Measurements from ENCODE around the gene ANAPC7. TPM values are rescaled to one million over a fixed set of nuclear protein-coding genes. Genes with fewer than 3 reads are reported as not detected.
"Not testable (repeated sequence)": the region's sequence is repeated elsewhere in the genome, so short reads cannot be mapped to it uniquely, and the experiment has no call there.

Gene ANAPC7
- total RNA-seq, 1 experiment from 2014 or later = 62.4 TPM

- H3K4me3 ChIP-seq; H3K36me3 ChIP-seq; DNase-seq (ENCODE audit: low read depth in 1 of 2, low spot score in 2 of 2); H3K9me3 ChIP-seq (replicated peaks); H3K27ac ChIP-seq; H3K27me3 ChIP-seq (replicated peaks); H3K4me1 ChIP-seq (replicated peaks): not testable (repeated sequence)
These were observed 6.6 kb upstream of the ANAPC7 start for GRCh38 chr12:110410086-110410485.

GRCh38 chr12:110405126-110405662, 1.7 kb upstream of the ANAPC7 start:
- peaks cover 24% of the 10 kb centered on the region for H3K36me3 ChIP-seq

GRCh38 chr12:110403976-110404682, 621 bp upstream of the ANAPC7 start:
- no peaks in the 10 kb centered on the region for H3K27me3 ChIP-seq (replicated peaks)
- peak overlapping the region; percentile 72 for H3K4me3 ChIP-seq
- H3K9me3 ChIP-seq (replicated peaks) = no peaks in the 10 kb centered on the region
- DNase-seq (ENCODE audit: low read depth in 1 of 2, low spot score in 2 of 2) = peak in 1 of 2 experiments; percentile 68
- H3K27ac ChIP-seq = peak overlapping the region; percentile 99
- H3K4me1 ChIP-seq (replicated peaks) = peaks cover 18% of the 10 kb centered on the region
- peaks cover 33% of the 10 kb centered on the region for H3K36me3 ChIP-seq

More at GRCh38 chr12:110405126-110405662, 1.7 kb upstream of the ANAPC7 start:
- not testable (repeated sequence) for H3K4me3 ChIP-seq; H3K9me3 ChIP-seq (replicated peaks); H3K27ac ChIP-seq; DNase-seq (ENCODE audit: low read depth in 1 of 2, low spot score in 2 of 2); H3K27me3 ChIP-seq (replicated peaks)
- peaks cover 18% of the 10 kb centered on the region for H3K4me1 ChIP-seq (replicated peaks)

- Histone ChIP-seq H3K27ac (no peak overlapping the region), H3K4me3 (no peak overlapping the region), H3K4me1 (replicated peaks) (peaks cover 11% of the 10 kb centered on the region), H3K36me3 (peaks cover 91% of the 10 kb centered on the region), H3K27me3 (replicated peaks) (no peaks in the 10 kb centered on the region), H3K9me3 (replicated peaks) (no peaks in the 10 kb centered on the region)
- no peak for DNase-seq (ENCODE audit: low read depth in 1 of 2, low spot score in 2 of 2)
These were observed 20.8 kb downstream of the ANAPC7 start for GRCh38 chr12:110382683-110383082.

GRCh38 chr12:110379631-110380030, 23.9 kb downstream of the ANAPC7 start:
- H3K27me3 ChIP-seq (replicated peaks) = no peaks in the 10 kb centered on the region
- peaks cover 89% of the 10 kb centered on the region for H3K36me3 ChIP-seq
- DNase-seq (ENCODE audit: low read depth in 1 of 2, low spot score in 2 of 2) = no peak
- no peak overlapping the region for H3K27ac ChIP-seq
- H3K4me1 ChIP-seq (replicated peaks) = peaks cover 7% of the 10 kb centered on the region
- no peak overlapping the region for H3K4me3 ChIP-seq
- H3K9me3 ChIP-seq (replicated peaks) = no peaks in the 10 kb centered on the region

- peaks cover 89% of the 10 kb centered on the region for H3K36me3 ChIP-seq
- H3K4me3 ChIP-seq = no peak overlapping the region
- no peak for DNase-seq (ENCODE audit: low read depth in 1 of 2, low spot score in 2 of 2)
- H3K27ac ChIP-seq = no peak overlapping the region
- H3K9me3 ChIP-seq (replicated peaks) = no peaks in the 10 kb centered on the region
- H3K27me3 ChIP-seq (replicated peaks) = no peaks in the 10 kb centered on the region
- peaks cover 3% of the 10 kb centered on the region for H3K4me1 ChIP-seq (replicated peaks)
These were observed 24.3 kb downstream of the ANAPC7 start for GRCh38 chr12:110379197-110379596.

- H3K4me1 ChIP-seq (replicated peaks); H3K9me3 ChIP-seq (replicated peaks); H3K27ac ChIP-seq; DNase-seq (ENCODE audit: low read depth in 1 of 2, low spot score in 2 of 2); H3K27me3 ChIP-seq (replicated peaks); H3K4me3 ChIP-seq: not testable (repeated sequence)
- peaks cover 91% of the 10 kb centered on the region for H3K36me3 ChIP-seq
These were observed 25.2 kb downstream of the ANAPC7 start for GRCh38 chr12:110378131-110378790.

GRCh38 chr12:110373962-110374611, 29.4 kb downstream of the ANAPC7 start:
- H3K9me3 ChIP-seq (replicated peaks) = no peaks in the 10 kb centered on the region

GRCh38 chr12:110373425-110373824, 30.1 kb downstream of the ANAPC7 start:
- Histone ChIP-seq H3K4me3 (no peak overlapping the region), H3K36me3 (peaks cover 80% of the 10 kb centered on the region), H3K9me3 (replicated peaks) (no peaks in the 10 kb centered on the region), H3K4me1 (replicated peaks) (no peaks in the 10 kb centered on the region), H3K27ac (no peak overlapping the region), H3K27me3 (replicated peaks) (no peaks in the 10 kb centered on the region)
- DNase-seq (ENCODE audit: low read depth in 1 of 2, low spot score in 2 of 2) = no peak

More at GRCh38 chr12:110373962-110374611, 29.4 kb downstream of the ANAPC7 start:
- H3K4me3 ChIP-seq = no peak overlapping the region
- no peak overlapping the region for H3K27ac ChIP-seq
- no peaks in the 10 kb centered on the region for H3K4me1 ChIP-seq (replicated peaks)
- no peaks in the 10 kb centered on the region for H3K27me3 ChIP-seq (replicated peaks)
- peaks cover 87% of the 10 kb centered on the region for H3K36me3 ChIP-seq
- no peak for DNase-seq (ENCODE audit: low read depth in 1 of 2, low spot score in 2 of 2)

GRCh38 chr12:110373025-110373424, 30.5 kb downstream of the ANAPC7 start:
- DNase-seq (ENCODE audit: low read depth in 1 of 2, low spot score in 2 of 2) = no peak
- Histone ChIP-seq H3K9me3 (replicated peaks) (no peaks in the 10 kb centered on the region), H3K4me1 (replicated peaks) (no peaks in the 10 kb centered on the region), H3K36me3 (peaks cover 76% of the 10 kb centered on the region), H3K27me3 (replicated peaks) (no peaks in the 10 kb centered on the region), H3K27ac (no peak overlapping the region), H3K4me3 (no peak overlapping the region)

- H3K4me1 ChIP-seq (replicated peaks) = peaks cover 7% of the 10 kb centered on the region
- no peak overlapping the region for H3K4me3 ChIP-seq
- H3K36me3 ChIP-seq = peaks cover 66% of the 10 kb centered on the region
- no peaks in the 10 kb centered on the region for H3K9me3 ChIP-seq (replicated peaks)
- H3K27me3 ChIP-seq (replicated peaks) = no peaks in the 10 kb centered on the region
- no peak for DNase-seq (ENCODE audit: low read depth in 1 of 2, low spot score in 2 of 2)
- H3K27ac ChIP-seq = no peak overlapping the region
These were observed 31.5 kb downstream of the ANAPC7 start for GRCh38 chr12:110372056-110372425.

GRCh38 chr12:110371408-110372055, 32.0 kb downstream of the ANAPC7 start:
- H3K27ac ChIP-seq = no peak overlapping the region
- DNase-seq (ENCODE audit: low read depth in 1 of 2, low spot score in 2 of 2) = no peak
- H3K4me3 ChIP-seq = no peak overlapping the region
- H3K4me1 ChIP-seq (replicated peaks) = peaks cover 12% of the 10 kb centered on the region
- H3K36me3 ChIP-seq = peaks cover 65% of the 10 kb centered on the region
- no peaks in the 10 kb centered on the region for H3K9me3 ChIP-seq (replicated peaks)
- no peaks in the 10 kb centered on the region for H3K27me3 ChIP-seq (replicated peaks)

GRCh38 chr12:110370732-110371231, 32.7 kb downstream of the ANAPC7 start:
- Histone ChIP-seq H3K36me3 (peaks cover 60% of the 10 kb centered on the region), H3K27me3 (replicated peaks) (no peaks in the 10 kb centered on the region), H3K4me3 (no peak overlapping the region), H3K9me3 (replicated peaks) (no peaks in the 10 kb centered on the region), H3K4me1 (replicated peaks) (peaks cover 20% of the 10 kb centered on the region), H3K27ac (no peak overlapping the region)
- DNase-seq (ENCODE audit: low read depth in 1 of 2, low spot score in 2 of 2) = no peak

Data from SJSA1 (cell line).